ENCODE data around the gene SCNM1.
A peak's percentile ranks its signal among the peaks of the same experiment; 100 is the strongest.

The SCNM1 gene

GRCh38 chr1:151165738-151166504 lies at the start of gene SCNM1, which contains the start of gene LYSMD1:
Gene SCNM1, plus strand, starts transcription at chr1:151166144. Its CDS starts 9 bp downstream, at chr1:151166153.
Gene LYSMD1, minus strand, starts transcription at chr1:151165902. Its CDS starts 644 bp downstream, at chr1:151165258.
- DNase-seq: peak; percentile 95 to 97

- DNase-seq: no peak
These were observed 41.1 kb upstream of the SCNM1 start for GRCh38 chr1:151124763-151125403.

- DNase-seq: no peak
These were observed 37.1 kb upstream of the SCNM1 start for GRCh38 chr1:151128800-151129199.

GRCh38 chr1:151130987-151131586 lies 34.9 kb upstream of the SCNM1 start:
- DNase-seq: no peak

- no peak for DNase-seq
These were observed 34.1 kb upstream of the SCNM1 start for GRCh38 chr1:151131701-151132334.

- no peak for DNase-seq
These were observed 33.5 kb upstream of the SCNM1 start for GRCh38 chr1:151132335-151133017.

- no peak for DNase-seq
These were observed 32.7 kb upstream of the SCNM1 start for GRCh38 chr1:151133018-151133806.

- DNase-seq: no peak
These were observed 31.5 kb upstream of the SCNM1 start for GRCh38 chr1:151134396-151134795.

- DNase-seq: no peak
These were observed 31.0 kb upstream of the SCNM1 start for GRCh38 chr1:151134991-151135390.

GRCh38 chr1:151135433-151136385 lies 30.2 kb upstream of the SCNM1 start:
- DNase-seq: no peak

- no peak for DNase-seq
These were observed 28.2 kb upstream of the SCNM1 start for GRCh38 chr1:151137789-151138188.

GRCh38 chr1:151142411-151143056 lies 23.4 kb upstream of the SCNM1 start:
- no peak for DNase-seq

GRCh38 chr1:151143057-151143435 lies 22.9 kb upstream of the SCNM1 start:
- DNase-seq: no peak

GRCh38 chr1:151143986-151144385 lies 22.0 kb upstream of the SCNM1 start:
- DNase-seq: no peak

GRCh38 chr1:151144474-151145303 lies 21.3 kb upstream of the SCNM1 start:
- no peak for DNase-seq

- no peak for DNase-seq
These were observed 20.5 kb upstream of the SCNM1 start for GRCh38 chr1:151145304-151146071.

- DNase-seq: no peak
These were observed 19.9 kb upstream of the SCNM1 start for GRCh38 chr1:151146072-151146411.

- peak; percentile 82 to 85 for DNase-seq
These were observed 19.4 kb upstream of the SCNM1 start, which contains the start of gene SEMA6C for GRCh38 chr1:151146412-151147131. Gene SEMA6C, minus strand, starts transcription at chr1:151146631. Its CDS starts 4,010 bp downstream, at chr1:151142621.

Data from AML-193 (cell line).